IMR-90 (cell line): ENCODE data around the gene CLBA1. TPM values are rescaled to one million over a fixed set of nuclear protein-coding genes. Genes with fewer than 3 reads are reported as not detected.

Experiments
- ATAC-seq: fragments of 200-7000 bp; cut with Tn5 transposase; 2 replicates; pipeline ENCODE4 v1.9.1; 2020; ENCODE audit warnings: low read depth, mild to moderate bottlenecking, moderate library complexity
- BruUV-seq: library from RNA; stranded (reverse); fragments of 400-500 nt; replicated peaks from 2 replicates; lab custom pipeline; 2021; lab: Mats Ljungman, UMichigan
- CTCF ChIA-PET: fragments of 300-600 bp; formaldehyde crosslinking; extraction: SDS; loops from one replicate; lab custom pipeline; 2021; ENCODE audit warnings: antibody characterized with exemption; lab: Yijun Ruan, JAX
- POLR2A ChIA-PET: fragments of 300-600 bp; sonication (Branson Sonifier 250); formaldehyde crosslinking; loops from one replicate; lab custom pipeline; 2022; ENCODE audit warnings: antibody characterized with exemption; ENCODE audit not compliant: unreplicated experiment; lab: Charles Lee
- DNase-seq: peaks from one replicate; pipeline ENCODE4 v3.0.0; 2013
- H2AFZ ChIP-seq: replicated peaks from 2 replicates; pipeline ENCODE3; 2013; ENCODE audit warnings: low read length, mild to moderate bottlenecking; ENCODE audit not compliant: poor library complexity
- H2AK5ac ChIP-seq: 2 replicates; pipeline ENCODE4 v1.6.1; 2013; ENCODE audit warnings: low read depth, low read length, inconsistent platforms
- H2AK9ac ChIP-seq: replicated peaks from 2 replicates; pipeline ENCODE3; 2013; ENCODE audit warnings: mild to moderate bottlenecking, low read depth, low read length, moderate library complexity; ENCODE audit not compliant: poor library complexity
- H2BK120ac ChIP-seq: 2 replicates; pipeline ENCODE4 v1.6.1; 2013; ENCODE audit warnings: low read depth, low read length, inconsistent platforms
- H2BK15ac ChIP-seq: 3 replicates; pipeline ENCODE4 v1.6.1; 2013; ENCODE audit warnings: low read depth, low read length, inconsistent platforms
- H2BK20ac ChIP-seq: 2 replicates; pipeline ENCODE4 v1.6.1; 2013; ENCODE audit warnings: low read depth, mild to moderate bottlenecking, inconsistent platforms, low read length, moderate library complexity
- H2BK5ac ChIP-seq: 2 replicates; pipeline ENCODE4 v1.6.1; 2013; ENCODE audit warnings: mild to moderate bottlenecking, low read depth, low read length, inconsistent platforms; ENCODE audit not compliant: poor library complexity, severe bottlenecking
- H3K14ac ChIP-seq: replicated peaks from 2 replicates; pipeline ENCODE4 v1.6.1; 2013; ENCODE audit warnings: low read depth, low read length, inconsistent platforms
- H3K18ac ChIP-seq: 2 replicates; pipeline ENCODE4 v1.6.1; 2013; ENCODE audit warnings: low read depth, low read length, control low read depth
- H3K23ac ChIP-seq: 2 replicates; pipeline ENCODE4 v1.6.1; 2013; ENCODE audit warnings: low read depth, low read length, inconsistent platforms
- H3K27ac ChIP-seq: 2 replicates; pipeline ENCODE4 v1.5.1; 2013; ENCODE audit warnings: mild to moderate bottlenecking, control low read depth, low read length; ENCODE audit not compliant: insufficient read depth
- H3K27me3 ChIP-seq: 2 replicates; pipeline ENCODE4 v1.6.1; 2013; ENCODE audit warnings: low read length; ENCODE audit not compliant: control insufficient read depth, insufficient read depth
- H3K36me3 ChIP-seq: 2 replicates; pipeline ENCODE4 v1.6.1; 2013; ENCODE audit warnings: low read length, mixed read lengths; ENCODE audit not compliant: control insufficient read depth, insufficient read depth
- H3K4ac ChIP-seq: 2 replicates; pipeline ENCODE4 v1.6.1; 2013; ENCODE audit warnings: low read depth, low read length, inconsistent platforms
- H3K4me1 ChIP-seq: 2 replicates; pipeline ENCODE4 v1.6.1; 2013; ENCODE audit warnings: low read length, mixed read lengths; ENCODE audit not compliant: control insufficient read depth, insufficient read depth
- H3K4me2 ChIP-seq: 2 replicates; pipeline ENCODE4 v1.6.1; 2013; ENCODE audit warnings: low read depth, mild to moderate bottlenecking, control low read depth, low read length, moderate library complexity
- H3K4me3 ChIP-seq: 2 replicates; pipeline ENCODE4 v1.5.1; 2013; ENCODE audit warnings: low read depth, mild to moderate bottlenecking, control low read depth, low read length, moderate library complexity; ENCODE audit not compliant: insufficient read depth
- H3K56ac ChIP-seq: 2 replicates; pipeline ENCODE4 v1.6.1; 2013; ENCODE audit warnings: low read length, inconsistent platforms; ENCODE audit not compliant: insufficient read depth; ENCODE audit errors: extremely low read depth
- H3K79me1 ChIP-seq, 2 experiments: 2 replicates each; pipeline ENCODE4 v1.6.1; 2013; ENCODE audit warnings: low read length in 2 of 2, inconsistent platforms in 1 of 2, low read depth in 1 of 2
- H3K9ac ChIP-seq: 2 replicates; pipeline ENCODE4 v1.6.1; 2013; ENCODE audit warnings: low read depth, low read length, control low read depth
- H3K9me1 ChIP-seq: 2 replicates; pipeline ENCODE4 v1.6.1; 2013; ENCODE audit warnings: low read length, inconsistent platforms; ENCODE audit not compliant: insufficient read depth
- H3K9me3 ChIP-seq: 2 replicates; pipeline ENCODE4 v1.6.1; 2013; ENCODE audit warnings: low read length; ENCODE audit not compliant: control insufficient read depth, insufficient read depth
- H4K20me1 ChIP-seq: 2 replicates; pipeline ENCODE4 v1.6.1; 2013; ENCODE audit warnings: low read length, inconsistent platforms; ENCODE audit not compliant: insufficient read depth
- H4K5ac ChIP-seq: 2 replicates; pipeline ENCODE4 v1.6.1; 2013; ENCODE audit warnings: mild to moderate bottlenecking, low read depth, low read length, control low read depth
- H4K8ac ChIP-seq, 2 experiments: 2 replicates each; pipeline ENCODE4 v1.6.1; 2013; ENCODE audit warnings: low read depth in 2 of 2, low read length in 2 of 2, control low read depth in 1 of 2, inconsistent platforms in 1 of 2
- H4K91ac ChIP-seq: 2 replicates; pipeline ENCODE4 v1.6.1; 2013; ENCODE audit warnings: low read depth, low read length, inconsistent platforms; ENCODE audit not compliant: insufficient read depth
- RAD21 ChIP-seq: IDR thresholded peaks from 2 replicates; pipeline ENCODE4 v1.6.1; 2012; ENCODE audit warnings: low read length, improper control_type of control experiment
- WGBS, 2 experiments: methylation state at CpG; one replicate each; pipeline versions ENCODE4 v1.1.5 to v1.1.7; 2013; ENCODE audit warnings: missing lambda C conversion rate in 2 of 2; ENCODE audit not compliant: insufficient read length in 1 of 2; ENCODE audit errors: extremely low coverage in 2 of 2; 5-methylcytosine and 5-hydroxymethylcytosine counted together
- dilution Hi-C: fragments of 300-500 bp; cut with HindIII; formaldehyde crosslinking; loops from one replicate; pipeline ENCODE4 v1.14.3; 2018; ENCODE audit warnings: low sequenced_read_pairs; ENCODE audit not compliant: unreplicated experiment
- in situ Hi-C: fragments of 300-500 bp; cut with MboI; formaldehyde crosslinking; loops from 3 replicates; pipeline ENCODE4 v1.14.3; 2019; ENCODE audit warnings: low sequenced_read_pairs, inconsistent platforms, mixed read lengths
- intact Hi-C: fragments of 100-400 bp; cut with micrococcal nuclease; formaldehyde crosslinking; loops from 2 replicates; pipeline ENCODE4 v1.10.0; 2022
- polyA plus RNA-seq, 3 experiments: library from polyadenylated mRNA; depleted of rRNA; stranded (reverse); fragments of >200 nt; gene quantifications; 2 replicates each; pipeline ENCODE4 v1.2.3, GENCODE V29; 2012; ENCODE audit warnings: low replicate concordance in 1 of 3
- total RNA-seq: library from RNA; depleted of rRNA; stranded (reverse); fragments of >200 nt; gene quantifications from 2 replicates; pipeline ENCODE4 v1.2.3, GENCODE V29; 2012

CLBA1 gene
- total and polyA plus RNA-seq, 2 of the 4 experiments (the other 2 are of a cell fraction), result 2.7 to 6.2 TPM

DNA sequence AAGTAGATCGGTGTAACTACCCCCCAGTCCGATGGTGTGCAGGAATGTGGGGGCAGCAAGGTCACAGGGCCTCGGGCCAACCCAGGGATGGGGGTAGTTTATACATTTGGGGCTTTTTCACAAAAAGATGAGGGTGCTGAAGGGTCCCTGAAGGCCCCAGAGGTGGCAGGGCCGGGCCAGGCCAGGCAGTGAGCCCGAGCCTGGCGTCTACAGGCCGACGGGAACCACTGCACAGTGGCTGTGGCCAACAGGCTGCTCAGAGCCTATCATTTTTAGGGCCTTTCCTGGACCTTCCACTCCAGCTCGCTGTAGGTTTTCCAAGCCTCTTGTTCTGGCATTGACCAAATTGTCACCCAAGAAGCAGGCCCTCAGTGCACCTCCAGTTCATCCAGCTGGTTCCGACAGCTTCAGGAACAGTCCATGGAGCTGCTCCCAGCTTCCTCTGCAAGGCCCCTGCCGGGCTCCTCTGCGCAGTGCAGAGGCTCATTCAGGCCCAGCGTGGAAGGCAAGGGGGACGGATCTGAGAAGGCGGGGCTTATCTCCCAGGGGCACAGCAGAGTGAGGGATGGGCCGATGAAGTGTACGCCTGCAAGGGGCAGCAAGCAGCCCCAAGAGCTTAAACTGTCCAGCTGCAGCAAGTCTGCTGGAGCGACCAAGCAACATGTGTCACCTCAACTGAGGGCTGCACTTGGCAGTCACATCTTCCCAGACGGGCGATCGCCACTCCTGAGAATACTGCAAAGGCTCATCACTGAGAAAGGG lies 21.4 kb downstream of the CLBA1 start:
- Histone ChIP-seq H4K8ac (no peak overlapping the region), H3K9me3 (no peaks in the 10 kb centered on the region), H3K4me2 (no peak overlapping the region), H3K23ac (no peak overlapping the region), H3K4me3 (no peak overlapping the region), H2AK5ac (no peak overlapping the region), H3K18ac (no peak overlapping the region), H2AK9ac (peak overlapping the region; percentile 19), H3K4ac (no peak overlapping the region), H3K27ac (no peak overlapping the region), H3K9me1 (no peaks in the 10 kb centered on the region), H2BK120ac (no peak overlapping the region), H2BK15ac (no peak overlapping the region), H4K91ac (no peak overlapping the region), H3K56ac (no peak overlapping the region), H3K9ac (no peak overlapping the region), H4K20me1 (peaks cover 25% of the 10 kb centered on the region), H3K27me3 (no peaks in the 10 kb centered on the region), H3K36me3 (peaks cover 30% of the 10 kb centered on the region), H3K79me1 (peaks cover 22 to 38% of the 10 kb centered on the region in 2 experiments), H2BK5ac (no peak overlapping the region), H2AFZ (no peak overlapping the region), H3K14ac (no peak overlapping the region), H2BK20ac (no peak overlapping the region), H3K4me1 (no peaks in the 10 kb centered on the region), H4K5ac (no peak overlapping the region)
- intact Hi-C loops (no loop called here), dilution Hi-C loops (no loop called here), in situ Hi-C loops (no loop called here)
- no TSS peak for BruUV-seq
- ATAC-seq (no peak), DNase-seq (no peak)
- CTCF ChIA-PET, result interaction anchor here (0.9 kb wide), 1 partner anchor 32 kb away, joined by 3 read pairs; no protein-coding TSS in a partner anchor
- POLR2A ChIA-PET, result no interaction called here
- no peak for TF ChIP-seq RAD21
- 92% methylated on average over 19 of the region's 21 CpGs; no CpG with 5 or more reads in 1 of the 2 experiments for WGBS, 2 experiments
